Prostate gland (tissue), 2 donors: ENCODE measurements around the gene CAMSAP1. TPM values are rescaled to one million over a fixed set of nuclear protein-coding genes. Genes with fewer than 3 reads are reported as not detected.
A peak's percentile ranks its signal among the peaks of the same experiment; 100 is the strongest.

Experiments
- DNase-seq: peaks from one replicate; pipeline ENCODE4 v3.0.0-alpha.2; 2019; ENCODE audit warnings: low spot score
- H3K27ac ChIP-seq, 2 donors: fragments of 200-600 bp; sonication (generic); 2 replicates each; pipeline ENCODE4 v1.5.1; 2017 to 2019
- H3K27me3 ChIP-seq: fragments of 200-600 bp; sonication (generic); replicated peaks from 2 replicates; pipeline ENCODE4 v1.5.1; 2019; ENCODE audit not compliant: insufficient read depth
- H3K36me3 ChIP-seq, 2 donors: fragments of 200-600 bp; sonication (generic); 1 replicate in 1 of 2; 2 replicates in 1 of 2; pipeline versions ENCODE4 v1.5.1 to v1.8.1; 2017 to 2019
- H3K4me1 ChIP-seq: fragments of 200-600 bp; sonication (generic); replicated peaks from 2 replicates; pipeline ENCODE4 v1.5.1; 2019
- H3K4me3 ChIP-seq, 2 donors: fragments of 200-600 bp; sonication (generic); 2 replicates each; pipeline ENCODE4 v1.5.1; 2017 to 2019
- H3K9me3 ChIP-seq: fragments of 200-600 bp; sonication (generic); 2 replicates; pipeline ENCODE4 v1.5.1; 2017
- POLR2A ChIP-seq: fragments of 450-650 bp; IDR thresholded peaks from one replicate; pipeline ENCODE4 v1.6.1; 2016; ENCODE audit warnings: antibody characterized with exemption, mild to moderate bottlenecking
- POLR2AphosphoS5 ChIP-seq: sonication (generic); formaldehyde crosslinking; IDR thresholded peaks from one replicate; pipeline ENCODE4 v1.6.1; 2017; ENCODE audit warnings: antibody characterized with exemption
- WGBS: methylation state at CpG from one replicate; pipeline ENCODE4 v1.1.5; 2018; 5-methylcytosine and 5-hydroxymethylcytosine counted together
- intact Hi-C: fragments of 100-400 bp; cut with DNase I; formaldehyde crosslinking; loops from one replicate; pipeline ENCODE4 v1.14.2; 2022
- total RNA-seq, 2 donors: library from RNA; depleted of rRNA; stranded (reverse); fragments of >200 nt; gene quantifications; one replicate each; pipeline ENCODE4 v1.1.0, GENCODE V29; 2016
- TF ChIP-seq, protein P1 (sequence below), 4 experiments: fragments of 200-600 bp in 2 of 4; fragments of 450-650 bp in 2 of 4; sonication (generic) in 2 of 4; IDR thresholded peaks; 1 replicate in 3 of 4; 2 replicates in 1 of 4; pipeline ENCODE4 v1.5.1; 2016 to 2019; ENCODE audit warnings: antibody characterized with exemption in 4 of 4, mild to moderate bottlenecking in 2 of 4, moderate library complexity in 2 of 4

The CAMSAP1 gene
- total RNA-seq, 2 donors from 2014 or later = 28.3 to 86.6 TPM

DNA sequence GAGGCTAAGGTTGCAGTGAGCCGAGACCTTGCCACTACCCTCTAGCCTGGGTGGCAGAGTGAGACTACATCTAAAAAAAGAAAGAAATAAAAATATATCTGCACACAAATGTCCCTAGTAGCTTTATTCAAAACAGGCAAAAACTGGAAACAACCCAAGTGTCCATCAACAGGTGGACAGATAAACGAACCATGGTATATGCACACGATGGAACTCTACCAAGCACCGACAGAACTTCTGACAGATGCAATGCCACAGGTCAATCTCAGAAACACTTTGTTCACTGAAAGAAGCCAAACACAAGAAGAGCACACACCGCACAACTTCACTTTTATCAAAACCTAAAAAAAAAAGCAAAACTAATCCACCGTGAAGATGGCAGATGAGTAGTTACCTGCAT is 30.4 kb downstream of the CAMSAP1 start:
- no peak for DNase-seq
- no peaks in the 10 kb centered on the region for H3K9me3 ChIP-seq
- WGBS = 78% methylated on average over 6 of the region's 6 CpGs
- no peaks in the 10 kb centered on the region for H3K4me1 ChIP-seq
- no peak overlapping the region for H3K27ac ChIP-seq
- H3K4me3 ChIP-seq = no peak overlapping the region
- no peaks in the 10 kb centered on the region for H3K36me3 ChIP-seq
- intact Hi-C loops = no loop called here
- TF ChIP-seq, protein P1, sequence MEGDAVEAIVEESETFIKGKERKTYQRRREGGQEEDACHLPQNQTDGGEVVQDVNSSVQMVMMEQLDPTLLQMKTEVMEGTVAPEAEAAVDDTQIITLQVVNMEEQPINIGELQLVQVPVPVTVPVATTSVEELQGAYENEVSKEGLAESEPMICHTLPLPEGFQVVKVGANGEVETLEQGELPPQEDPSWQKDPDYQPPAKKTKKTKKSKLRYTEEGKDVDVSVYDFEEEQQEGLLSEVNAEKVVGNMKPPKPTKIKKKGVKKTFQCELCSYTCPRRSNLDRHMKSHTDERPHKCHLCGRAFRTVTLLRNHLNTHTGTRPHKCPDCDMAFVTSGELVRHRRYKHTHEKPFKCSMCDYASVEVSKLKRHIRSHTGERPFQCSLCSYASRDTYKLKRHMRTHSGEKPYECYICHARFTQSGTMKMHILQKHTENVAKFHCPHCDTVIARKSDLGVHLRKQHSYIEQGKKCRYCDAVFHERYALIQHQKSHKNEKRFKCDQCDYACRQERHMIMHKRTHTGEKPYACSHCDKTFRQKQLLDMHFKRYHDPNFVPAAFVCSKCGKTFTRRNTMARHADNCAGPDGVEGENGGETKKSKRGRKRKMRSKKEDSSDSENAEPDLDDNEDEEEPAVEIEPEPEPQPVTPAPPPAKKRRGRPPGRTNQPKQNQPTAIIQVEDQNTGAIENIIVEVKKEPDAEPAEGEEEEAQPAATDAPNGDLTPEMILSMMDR (IDR thresholded peaks at IDR 0.05) = no peak
- TF ChIP-seq POLR2A = no peak
- no peak for TF ChIP-seq POLR2AphosphoS5
- H3K27me3 ChIP-seq = no peaks in the 10 kb centered on the region

DNA sequence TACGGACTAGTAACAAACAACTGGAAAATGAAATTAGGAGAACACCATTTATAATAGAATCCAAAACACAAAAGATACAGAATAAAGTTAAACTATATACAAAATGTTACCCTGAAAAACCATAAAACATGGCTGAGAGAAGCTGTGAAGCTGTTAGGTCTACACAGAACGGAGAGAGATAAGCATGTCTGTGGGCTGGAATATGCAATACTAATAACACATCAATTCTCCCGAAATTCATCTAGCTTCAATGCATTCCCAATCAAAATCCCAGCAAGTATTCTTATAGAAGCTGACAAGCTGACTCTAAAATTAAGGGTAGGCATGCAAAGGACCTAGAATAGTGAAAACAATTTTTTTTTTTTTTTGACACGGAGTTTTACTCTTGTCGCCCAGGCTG is 32.5 kb downstream of the CAMSAP1 start:
- H3K27ac ChIP-seq = no peak overlapping the region
- no peaks in the 10 kb centered on the region for H3K27me3 ChIP-seq
- DNase-seq = no peak
- no peaks in the 10 kb centered on the region for H3K9me3 ChIP-seq
- no peak overlapping the region for H3K4me3 ChIP-seq
- intact Hi-C loops = no loop called here
- H3K4me1 ChIP-seq = no peaks in the 10 kb centered on the region
- no peaks in the 10 kb centered on the region for H3K36me3 ChIP-seq
- no peak for TF ChIP-seq POLR2A
- 85% methylated on average over 5 of the region's 5 CpGs for WGBS

DNA sequence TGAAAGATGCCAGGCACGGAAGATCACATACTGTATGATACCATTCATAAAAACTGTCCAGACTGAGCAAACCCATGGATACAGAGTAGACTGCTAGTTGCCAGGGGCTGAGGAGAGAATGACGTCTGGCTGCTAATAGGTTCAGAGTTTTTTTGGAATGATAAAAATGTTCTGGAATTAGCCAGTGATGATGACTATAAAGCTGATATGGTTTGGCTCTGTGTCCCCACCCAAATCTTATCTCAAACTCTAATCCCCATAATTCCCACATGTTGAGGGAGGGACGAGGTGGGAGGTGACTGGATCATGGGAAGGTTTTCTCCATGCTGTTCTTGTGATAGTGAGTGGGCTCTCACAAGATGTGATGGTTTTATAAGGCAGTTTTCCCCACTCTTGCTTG is 37.4 kb downstream of the CAMSAP1 start:
- intact Hi-C loops = loop anchor here (10.0 kb wide), 1 partner anchor 95 kb away; the partner anchor contains the start of gene UBAC1
- TF ChIP-seq, protein P1 (IDR thresholded peaks at IDR 0.05) = no peak
- TF ChIP-seq POLR2A (no peak), POLR2AphosphoS5 (no peak)
- no peaks in the 10 kb centered on the region for H3K4me1 ChIP-seq
- WGBS = 95% methylated on average over 3 of the region's 3 CpGs
- H3K36me3 ChIP-seq = no peaks in the 10 kb centered on the region
- no peak for DNase-seq
- no peak overlapping the region for H3K27ac ChIP-seq
- H3K4me3 ChIP-seq = no peak overlapping the region
- no peaks in the 10 kb centered on the region for H3K9me3 ChIP-seq
- H3K27me3 ChIP-seq = no peaks in the 10 kb centered on the region

DNA sequence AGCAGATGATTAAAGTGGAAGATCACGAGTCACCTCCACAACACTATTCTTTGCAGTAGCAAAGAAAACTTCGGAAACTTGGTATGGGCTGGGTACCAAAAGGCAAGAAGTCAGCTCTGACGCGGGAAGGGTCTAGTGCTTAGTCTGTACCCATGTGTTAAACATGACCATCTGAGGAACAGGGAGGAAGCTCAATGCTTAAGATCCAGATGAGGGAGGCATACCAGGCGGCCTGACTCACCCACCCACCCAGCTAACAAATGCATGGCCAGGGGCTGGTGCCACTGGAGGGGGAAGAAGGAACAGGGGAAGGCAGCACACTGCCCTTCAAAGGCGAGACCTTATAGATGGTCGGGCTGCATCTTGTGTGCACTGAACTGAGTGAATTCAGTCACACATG is 41.8 kb downstream of the CAMSAP1 start:
- no peaks in the 10 kb centered on the region for H3K4me1 ChIP-seq
- no peak overlapping the region for H3K4me3 ChIP-seq
- H3K27me3 ChIP-seq = no peaks in the 10 kb centered on the region
- H3K9me3 ChIP-seq = no peaks in the 10 kb centered on the region
- TF ChIP-seq POLR2AphosphoS5 (no peak), POLR2A (no peak)
- TF ChIP-seq, protein P1 (IDR thresholded peaks at IDR 0.05) = no peak
- intact Hi-C loops = loop anchor here (10.0 kb wide), 1 partner anchor 99 kb away; the partner anchor contains the start of gene UBAC1
- 79% methylated on average over 7 of the region's 7 CpGs for WGBS
- no peak overlapping the region for H3K27ac ChIP-seq
- no peak for DNase-seq
- no peaks in the 10 kb centered on the region for H3K36me3 ChIP-seq

DNA sequence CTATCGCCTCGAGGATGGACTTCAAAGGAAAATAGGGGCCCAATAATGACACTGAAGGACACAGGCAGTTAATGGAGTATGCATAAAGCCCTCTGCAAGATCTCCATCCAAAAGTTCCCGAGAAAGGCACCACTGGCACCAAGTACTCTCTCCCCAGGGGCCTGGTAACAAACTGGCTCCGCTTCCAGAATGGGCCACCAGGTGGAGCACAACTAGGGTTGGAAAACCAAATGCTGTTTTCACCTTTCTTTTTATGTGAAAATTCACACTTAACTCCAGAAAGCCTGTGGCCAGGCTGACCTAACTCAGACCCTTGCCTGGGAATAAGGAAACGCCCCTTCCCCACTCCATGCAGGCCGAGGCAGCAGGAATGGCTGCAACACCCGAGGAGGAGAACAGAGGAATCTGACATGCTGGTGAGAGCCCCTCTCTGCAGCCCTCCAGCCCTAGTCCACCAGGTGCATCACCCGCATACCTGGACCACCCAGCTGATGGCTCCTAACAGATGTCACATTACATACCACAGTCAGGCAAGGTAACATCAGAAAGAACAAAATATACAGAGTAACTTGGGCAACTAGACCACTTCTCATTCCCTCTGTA is 42.8 kb downstream of the CAMSAP1 start:
- intact Hi-C loops = loop anchor here (5.0 to 10.0 kb wide), 2 partner anchors 100 to 258 kb away; partner anchors contain the start of gene UBAC1
- Histone ChIP-seq H3K4me3 (no peak overlapping the region), H3K36me3 (no peaks in the 10 kb centered on the region), H3K9me3 (no peaks in the 10 kb centered on the region), H3K27me3 (no peaks in the 10 kb centered on the region), H3K27ac (no peak overlapping the region), H3K4me1 (no peaks in the 10 kb centered on the region)
- TF ChIP-seq, protein P1 (IDR thresholded peaks at IDR 0.05) = peak; percentile 70 to 84 (median 79)
- TF ChIP-seq POLR2AphosphoS5 (peak; percentile 46), POLR2A (no peak)
- peak; percentile 19 for DNase-seq
- WGBS = 29% methylated on average over 8 of the region's 8 CpGs
